ENCODE data around the gene CREB3. TPM values are rescaled to one million over a fixed set of nuclear protein-coding genes. Genes with fewer than 3 reads are reported as not detected.

The CREB3 gene
- total and polyA plus RNA-seq, 9 of the 15 experiments (the other 6 are each of a cell fraction or from before 2014, with no cell fraction given), result 5.7 to 18.3 (median 14.9) TPM

DNA sequence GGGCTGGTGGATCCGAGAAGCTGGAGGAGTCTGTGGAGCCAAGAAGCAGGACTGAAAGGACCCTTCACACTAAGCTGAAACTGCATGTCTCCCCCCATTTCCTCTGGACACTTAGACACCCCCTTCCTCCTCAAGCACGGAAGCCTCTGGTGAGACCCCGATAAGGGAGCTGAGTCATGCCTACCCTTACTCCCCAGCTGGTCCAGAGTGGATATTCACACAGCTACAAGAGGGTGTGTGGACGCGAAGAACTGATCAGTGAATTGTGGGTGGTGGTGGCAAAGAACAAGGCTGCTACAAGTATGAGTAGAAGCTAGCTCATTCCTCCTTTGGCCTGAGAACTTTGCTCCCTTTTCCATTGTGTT, 4.8 kb upstream of the CREB3 start (continued):
- TF ChIP-seq, protein P1, sequence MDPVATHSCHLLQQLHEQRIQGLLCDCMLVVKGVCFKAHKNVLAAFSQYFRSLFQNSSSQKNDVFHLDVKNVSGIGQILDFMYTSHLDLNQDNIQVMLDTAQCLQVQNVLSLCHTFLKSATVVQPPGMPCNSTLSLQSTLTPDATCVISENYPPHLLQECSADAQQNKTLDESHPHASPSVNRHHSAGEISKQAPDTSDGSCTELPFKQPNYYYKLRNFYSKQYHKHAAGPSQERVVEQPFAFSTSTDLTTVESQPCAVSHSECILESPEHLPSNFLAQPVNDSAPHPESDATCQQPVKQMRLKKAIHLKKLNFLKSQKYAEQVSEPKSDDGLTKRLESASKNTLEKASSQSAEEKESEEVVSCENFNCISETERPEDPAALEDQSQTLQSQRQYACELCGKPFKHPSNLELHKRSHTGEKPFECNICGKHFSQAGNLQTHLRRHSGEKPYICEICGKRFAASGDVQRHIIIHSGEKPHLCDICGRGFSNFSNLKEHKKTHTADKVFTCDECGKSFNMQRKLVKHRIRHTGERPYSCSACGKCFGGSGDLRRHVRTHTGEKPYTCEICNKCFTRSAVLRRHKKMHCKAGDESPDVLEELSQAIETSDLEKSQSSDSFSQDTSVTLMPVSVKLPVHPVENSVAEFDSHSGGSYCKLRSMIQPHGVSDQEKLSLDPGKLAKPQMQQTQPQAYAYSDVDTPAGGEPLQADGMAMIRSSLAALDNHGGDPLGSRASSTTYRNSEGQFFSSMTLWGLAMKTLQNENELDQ (CRISPR knock-in tag; IDR thresholded peaks at IDR 0.05; ENCODE audit: borderline replicate concordance), result no peak
- TF ChIP-seq DPF2 (IDR thresholded peaks at IDR 0.05) (peak; percentile 61; the same call in 1 of the 2 replicates), FIP1L1 (IDR thresholded peaks at IDR 0.05; ENCODE audit: low read depth, low read length, poor library complexity, severe bottlenecking) (no peak), RBM22 (IDR thresholded peaks at IDR 0.05; ENCODE audit: low read depth, low read length, poor library complexity, severe bottlenecking) (no peak), XRCC3 (IDR thresholded peaks at IDR 0.05) (no peak), CBX2 (IDR thresholded peaks at IDR 0.05; ENCODE audit: insufficient read depth, low read length, poor library complexity, severe bottlenecking) (no peak), HDGF (IDR thresholded peaks at IDR 0.05) (no peak), EP300 (IDR thresholded peaks at IDR 0.05; ENCODE audit: low read length) (peak; percentile 56; the same call in 1 of the 2 replicates), PHF21A (IDR thresholded peaks at IDR 0.05; ENCODE audit: borderline replicate concordance, low read depth) (no peak), HMG20B (CRISPR knock-in tag; IDR thresholded peaks at IDR 0.05) (no peak), SETDB1 (IDR thresholded peaks at IDR 0.05; ENCODE audit: low read length) (no peak), TAF9B (IDR thresholded peaks at IDR 0.05; ENCODE audit: partially characterized antibody) (peak; percentile 24), ZNF551 (CRISPR knock-in tag; IDR thresholded peaks at IDR 0.05) (no peak), ZNF23 (CRISPR knock-in tag; IDR thresholded peaks at IDR 0.05) (no peak), NFIC (IDR thresholded peaks at IDR 0.05) (0 out of 2 replicates have a peak, but pooled peaks have one; percentile 21), SMARCE1 (IDR thresholded peaks at IDR 0.05) (peak; percentile 44; the same call in 1 of the 2 replicates)
- TF ChIP-seq, protein P2, sequence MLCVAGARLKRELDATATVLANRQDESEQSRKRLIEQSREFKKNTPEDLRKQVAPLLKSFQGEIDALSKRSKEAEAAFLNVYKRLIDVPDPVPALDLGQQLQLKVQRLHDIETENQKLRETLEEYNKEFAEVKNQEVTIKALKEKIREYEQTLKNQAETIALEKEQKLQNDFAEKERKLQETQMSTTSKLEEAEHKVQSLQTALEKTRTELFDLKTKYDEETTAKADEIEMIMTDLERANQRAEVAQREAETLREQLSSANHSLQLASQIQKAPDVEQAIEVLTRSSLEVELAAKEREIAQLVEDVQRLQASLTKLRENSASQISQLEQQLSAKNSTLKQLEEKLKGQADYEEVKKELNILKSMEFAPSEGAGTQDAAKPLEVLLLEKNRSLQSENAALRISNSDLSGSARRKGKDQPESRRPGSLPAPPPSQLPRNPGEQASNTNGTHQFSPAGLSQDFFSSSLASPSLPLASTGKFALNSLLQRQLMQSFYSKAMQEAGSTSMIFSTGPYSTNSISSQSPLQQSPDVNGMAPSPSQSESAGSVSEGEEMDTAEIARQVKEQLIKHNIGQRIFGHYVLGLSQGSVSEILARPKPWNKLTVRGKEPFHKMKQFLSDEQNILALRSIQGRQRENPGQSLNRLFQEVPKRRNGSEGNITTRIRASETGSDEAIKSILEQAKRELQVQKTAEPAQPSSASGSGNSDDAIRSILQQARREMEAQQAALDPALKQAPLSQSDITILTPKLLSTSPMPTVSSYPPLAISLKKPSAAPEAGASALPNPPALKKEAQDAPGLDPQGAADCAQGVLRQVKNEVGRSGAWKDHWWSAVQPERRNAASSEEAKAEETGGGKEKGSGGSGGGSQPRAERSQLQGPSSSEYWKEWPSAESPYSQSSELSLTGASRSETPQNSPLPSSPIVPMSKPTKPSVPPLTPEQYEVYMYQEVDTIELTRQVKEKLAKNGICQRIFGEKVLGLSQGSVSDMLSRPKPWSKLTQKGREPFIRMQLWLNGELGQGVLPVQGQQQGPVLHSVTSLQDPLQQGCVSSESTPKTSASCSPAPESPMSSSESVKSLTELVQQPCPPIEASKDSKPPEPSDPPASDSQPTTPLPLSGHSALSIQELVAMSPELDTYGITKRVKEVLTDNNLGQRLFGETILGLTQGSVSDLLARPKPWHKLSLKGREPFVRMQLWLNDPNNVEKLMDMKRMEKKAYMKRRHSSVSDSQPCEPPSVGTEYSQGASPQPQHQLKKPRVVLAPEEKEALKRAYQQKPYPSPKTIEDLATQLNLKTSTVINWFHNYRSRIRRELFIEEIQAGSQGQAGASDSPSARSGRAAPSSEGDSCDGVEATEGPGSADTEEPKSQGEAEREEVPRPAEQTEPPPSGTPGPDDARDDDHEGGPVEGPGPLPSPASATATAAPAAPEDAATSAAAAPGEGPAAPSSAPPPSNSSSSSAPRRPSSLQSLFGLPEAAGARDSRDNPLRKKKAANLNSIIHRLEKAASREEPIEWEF (CRISPR knock-in tag; IDR thresholded peaks at IDR 0.05), result no peak
- TF ChIP-seq, protein P3, sequence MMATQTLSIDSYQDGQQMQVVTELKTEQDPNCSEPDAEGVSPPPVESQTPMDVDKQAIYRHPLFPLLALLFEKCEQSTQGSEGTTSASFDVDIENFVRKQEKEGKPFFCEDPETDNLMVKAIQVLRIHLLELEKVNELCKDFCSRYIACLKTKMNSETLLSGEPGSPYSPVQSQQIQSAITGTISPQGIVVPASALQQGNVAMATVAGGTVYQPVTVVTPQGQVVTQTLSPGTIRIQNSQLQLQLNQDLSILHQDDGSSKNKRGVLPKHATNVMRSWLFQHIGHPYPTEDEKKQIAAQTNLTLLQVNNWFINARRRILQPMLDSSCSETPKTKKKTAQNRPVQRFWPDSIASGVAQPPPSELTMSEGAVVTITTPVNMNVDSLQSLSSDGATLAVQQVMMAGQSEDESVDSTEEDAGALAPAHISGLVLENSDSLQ (IDR thresholded peaks at IDR 0.05), result no peak
- TF ChIP-seq, protein P4, sequence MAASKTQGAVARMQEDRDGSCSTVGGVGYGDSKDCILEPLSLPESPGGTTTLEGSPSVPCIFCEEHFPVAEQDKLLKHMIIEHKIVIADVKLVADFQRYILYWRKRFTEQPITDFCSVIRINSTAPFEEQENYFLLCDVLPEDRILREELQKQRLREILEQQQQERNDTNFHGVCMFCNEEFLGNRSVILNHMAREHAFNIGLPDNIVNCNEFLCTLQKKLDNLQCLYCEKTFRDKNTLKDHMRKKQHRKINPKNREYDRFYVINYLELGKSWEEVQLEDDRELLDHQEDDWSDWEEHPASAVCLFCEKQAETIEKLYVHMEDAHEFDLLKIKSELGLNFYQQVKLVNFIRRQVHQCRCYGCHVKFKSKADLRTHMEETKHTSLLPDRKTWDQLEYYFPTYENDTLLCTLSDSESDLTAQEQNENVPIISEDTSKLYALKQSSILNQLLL (CRISPR knock-in tag; IDR thresholded peaks at IDR 0.05; ENCODE audit: borderline replicate concordance), result no peak
